Osteocyte (in vitro differentiated cells): ENCODE measurements around the gene SEMA4D. TPM values are rescaled to one million over a fixed set of nuclear protein-coding genes. Genes with fewer than 3 reads are reported as not detected.

ENCODE experiments used
- DNase-seq: peaks from one replicate; pipeline ENCODE4 v3.0.0; 2021; ENCODE audit warnings: mixed read lengths; ENCODE audit not compliant: unreplicated experiment; ENCODE audit errors: extremely low spot score
- H3K27ac Mint-ChIP-seq: one replicate; pipeline ENCODE4 v1.8.0; 2021; ENCODE audit warnings: mild to moderate bottlenecking, mixed read lengths; ENCODE audit not compliant: unreplicated experiment
- H3K27me3 Mint-ChIP-seq: one replicate; pipeline ENCODE4 v1.8.0; 2021; ENCODE audit warnings: mixed read lengths; ENCODE audit not compliant: unreplicated experiment
- H3K36me3 Mint-ChIP-seq: one replicate; pipeline ENCODE4 v1.8.0; 2021; ENCODE audit warnings: mixed read lengths; ENCODE audit not compliant: unreplicated experiment
- H3K4me1 Mint-ChIP-seq: one replicate; pipeline ENCODE4 v1.8.0; 2021; ENCODE audit warnings: mixed read lengths; ENCODE audit not compliant: unreplicated experiment
- H3K4me3 Mint-ChIP-seq: one replicate; pipeline ENCODE4 v1.8.0; 2021; ENCODE audit warnings: mild to moderate bottlenecking, moderate library complexity, mixed read lengths; ENCODE audit not compliant: unreplicated experiment
- H3K9me3 Mint-ChIP-seq: one replicate; pipeline ENCODE4 v1.8.0; 2021; ENCODE audit warnings: mixed read lengths; ENCODE audit not compliant: unreplicated experiment
- total RNA-seq: library from RNA; stranded (reverse); gene quantifications from 2 replicates; pipeline ENCODE4 v1.2.1, GENCODE V29; 2021
- TF ChIP-seq, protein P1 (sequence below): fragments of 200-600 bp; sonication (generic); IDR thresholded peaks from 2 replicates; pipeline ENCODE4 v1.5.0; 2021; ENCODE audit warnings: antibody characterized with exemption, mild to moderate bottlenecking, moderate library complexity

The SEMA4D gene
- total RNA-seq, 1 donor from 2014 or later, result 2.0 TPM

DNA sequence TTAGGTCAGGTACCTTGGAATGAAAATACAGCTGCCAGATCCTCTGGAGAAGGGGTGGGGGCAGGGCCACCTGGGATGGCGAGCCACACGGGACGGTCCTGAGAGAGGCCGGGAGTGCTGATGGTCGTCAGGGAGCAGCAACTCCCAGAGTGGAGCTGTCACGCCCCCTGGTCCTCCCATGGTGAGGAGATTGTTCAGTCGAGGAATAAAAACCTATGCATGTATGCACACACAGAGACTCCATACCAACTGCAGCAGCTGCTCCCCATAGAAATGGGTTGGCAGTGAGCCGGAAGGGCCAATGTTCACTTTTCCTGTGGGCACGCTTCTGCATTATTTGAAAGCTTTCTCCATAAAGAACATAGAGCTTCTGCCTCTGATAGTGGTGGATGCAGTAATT, 45.2 kb upstream of the SEMA4D start:
- DNase-seq, result no peak
- H3K27ac Mint-ChIP-seq, result no peak overlapping the region
- H3K36me3 Mint-ChIP-seq, result no peaks in the 10 kb centered on the region
- H3K9me3 Mint-ChIP-seq, result peaks cover 12% of the 10 kb centered on the region
- H3K4me1 Mint-ChIP-seq, result no peaks in the 10 kb centered on the region
- peaks cover 5% of the 10 kb centered on the region for H3K27me3 Mint-ChIP-seq
- TF ChIP-seq, protein P1, sequence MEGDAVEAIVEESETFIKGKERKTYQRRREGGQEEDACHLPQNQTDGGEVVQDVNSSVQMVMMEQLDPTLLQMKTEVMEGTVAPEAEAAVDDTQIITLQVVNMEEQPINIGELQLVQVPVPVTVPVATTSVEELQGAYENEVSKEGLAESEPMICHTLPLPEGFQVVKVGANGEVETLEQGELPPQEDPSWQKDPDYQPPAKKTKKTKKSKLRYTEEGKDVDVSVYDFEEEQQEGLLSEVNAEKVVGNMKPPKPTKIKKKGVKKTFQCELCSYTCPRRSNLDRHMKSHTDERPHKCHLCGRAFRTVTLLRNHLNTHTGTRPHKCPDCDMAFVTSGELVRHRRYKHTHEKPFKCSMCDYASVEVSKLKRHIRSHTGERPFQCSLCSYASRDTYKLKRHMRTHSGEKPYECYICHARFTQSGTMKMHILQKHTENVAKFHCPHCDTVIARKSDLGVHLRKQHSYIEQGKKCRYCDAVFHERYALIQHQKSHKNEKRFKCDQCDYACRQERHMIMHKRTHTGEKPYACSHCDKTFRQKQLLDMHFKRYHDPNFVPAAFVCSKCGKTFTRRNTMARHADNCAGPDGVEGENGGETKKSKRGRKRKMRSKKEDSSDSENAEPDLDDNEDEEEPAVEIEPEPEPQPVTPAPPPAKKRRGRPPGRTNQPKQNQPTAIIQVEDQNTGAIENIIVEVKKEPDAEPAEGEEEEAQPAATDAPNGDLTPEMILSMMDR, result no peak
- H3K4me3 Mint-ChIP-seq, result no peak overlapping the region

GRCh38 chr9:89542401-89543021, 44.6 kb upstream of the SEMA4D start:
- H3K9me3 Mint-ChIP-seq, result peaks cover 12% of the 10 kb centered on the region
- no peak for DNase-seq
- TF ChIP-seq, protein P1, result no peak
- no peak overlapping the region for H3K4me3 Mint-ChIP-seq
- no peak overlapping the region for H3K27ac Mint-ChIP-seq
- peaks cover 5% of the 10 kb centered on the region for H3K27me3 Mint-ChIP-seq
- no peaks in the 10 kb centered on the region for H3K4me1 Mint-ChIP-seq
- H3K36me3 Mint-ChIP-seq, result no peaks in the 10 kb centered on the region

- Mint-ChIP-seq H3K27ac (no peak overlapping the region), H3K4me3 (no peak overlapping the region), H3K27me3 (peaks cover 5% of the 10 kb centered on the region), H3K9me3 (peaks cover 12% of the 10 kb centered on the region), H3K4me1 (no peaks in the 10 kb centered on the region), H3K36me3 (no peaks in the 10 kb centered on the region)
- TF ChIP-seq, protein P1, result no peak
- no peak for DNase-seq
Measured at GRCh38 chr9:89541798-89542197, 43.9 kb upstream of the SEMA4D start.

DNA sequence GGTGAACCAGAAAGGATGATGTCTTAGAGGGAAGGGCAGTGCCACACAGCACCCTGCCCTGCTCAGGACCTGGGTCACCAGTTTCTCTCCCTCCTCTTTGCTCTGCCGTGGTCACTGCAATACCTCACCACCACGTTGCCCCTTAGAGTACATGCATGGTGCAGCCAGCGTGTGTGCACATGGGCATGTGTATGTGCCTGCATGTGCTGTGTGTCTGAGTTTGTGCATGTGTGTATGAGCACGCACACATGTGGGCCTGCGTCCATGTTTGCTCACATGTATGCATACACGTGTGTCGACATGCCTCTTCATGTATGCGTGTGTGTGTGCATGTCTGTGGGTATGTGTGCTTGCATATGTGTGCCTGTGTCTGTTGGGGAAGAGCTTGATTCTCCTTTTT, 41.5 kb upstream of the SEMA4D start:
- no peak for DNase-seq
- H3K4me3 Mint-ChIP-seq, result no peak overlapping the region
- H3K36me3 Mint-ChIP-seq, result no peaks in the 10 kb centered on the region
- H3K27ac Mint-ChIP-seq, result no peak overlapping the region
- H3K4me1 Mint-ChIP-seq, result no peaks in the 10 kb centered on the region
- TF ChIP-seq, protein P1, result no peak
- H3K9me3 Mint-ChIP-seq, result no peaks in the 10 kb centered on the region
- peaks cover 12% of the 10 kb centered on the region for H3K27me3 Mint-ChIP-seq

DNA sequence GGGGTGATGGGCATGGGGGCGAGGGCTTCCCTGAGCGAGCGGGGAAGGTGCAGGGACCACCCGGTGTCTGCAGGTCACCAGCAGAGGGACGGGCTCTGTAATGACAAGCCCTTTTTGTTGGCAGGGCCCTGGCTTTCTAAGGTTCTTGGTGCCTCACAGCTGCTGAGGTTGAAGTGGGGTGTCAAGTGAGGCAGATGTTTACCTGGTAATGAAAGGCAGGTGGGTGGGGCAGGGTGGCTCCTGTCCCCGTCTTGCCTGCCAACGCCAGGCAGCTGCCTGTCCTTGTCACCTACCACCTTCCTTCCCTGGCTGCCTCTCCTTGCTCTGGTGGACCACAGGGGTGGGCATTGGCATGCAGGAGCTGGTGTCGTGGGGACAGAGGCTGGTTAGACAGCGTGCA, 41.0 kb upstream of the SEMA4D start:
- TF ChIP-seq, protein P1, result no peak
- Mint-ChIP-seq H3K4me3 (no peak overlapping the region), H3K27ac (no peak overlapping the region), H3K9me3 (no peaks in the 10 kb centered on the region), H3K27me3 (peaks cover 12% of the 10 kb centered on the region), H3K4me1 (no peaks in the 10 kb centered on the region), H3K36me3 (no peaks in the 10 kb centered on the region)
- DNase-seq, result no peak
